C4-2B (cell line): ENCODE results near the gene LEO1.

Experiments
- H3K27ac ChIP-seq: fragments of 450-650 bp; 2 replicates; pipeline ENCODE4 v1.5.1; 2017
- ZFX ChIP-seq: fragments of 450-650 bp; IDR thresholded peaks from 2 replicates; pipeline ENCODE4 v1.6.1; 2017
- TF ChIP-seq, protein P1 (sequence below): fragments of 450-650 bp; conservative IDR thresholded peaks from 2 replicates; pipeline ENCODE4 v1.5.1; 2017; ENCODE audit warnings: mild to moderate bottlenecking

The LEO1 gene

GRCh38 chr15:51907136-51907862 is 64.3 kb downstream of the LEO1 start:
- peak overlapping the region; percentile 61 for H3K27ac ChIP-seq
- no peak for TF ChIP-seq ZFX
- TF ChIP-seq, protein P1, sequence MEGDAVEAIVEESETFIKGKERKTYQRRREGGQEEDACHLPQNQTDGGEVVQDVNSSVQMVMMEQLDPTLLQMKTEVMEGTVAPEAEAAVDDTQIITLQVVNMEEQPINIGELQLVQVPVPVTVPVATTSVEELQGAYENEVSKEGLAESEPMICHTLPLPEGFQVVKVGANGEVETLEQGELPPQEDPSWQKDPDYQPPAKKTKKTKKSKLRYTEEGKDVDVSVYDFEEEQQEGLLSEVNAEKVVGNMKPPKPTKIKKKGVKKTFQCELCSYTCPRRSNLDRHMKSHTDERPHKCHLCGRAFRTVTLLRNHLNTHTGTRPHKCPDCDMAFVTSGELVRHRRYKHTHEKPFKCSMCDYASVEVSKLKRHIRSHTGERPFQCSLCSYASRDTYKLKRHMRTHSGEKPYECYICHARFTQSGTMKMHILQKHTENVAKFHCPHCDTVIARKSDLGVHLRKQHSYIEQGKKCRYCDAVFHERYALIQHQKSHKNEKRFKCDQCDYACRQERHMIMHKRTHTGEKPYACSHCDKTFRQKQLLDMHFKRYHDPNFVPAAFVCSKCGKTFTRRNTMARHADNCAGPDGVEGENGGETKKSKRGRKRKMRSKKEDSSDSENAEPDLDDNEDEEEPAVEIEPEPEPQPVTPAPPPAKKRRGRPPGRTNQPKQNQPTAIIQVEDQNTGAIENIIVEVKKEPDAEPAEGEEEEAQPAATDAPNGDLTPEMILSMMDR = peak; percentile 75

GRCh38 chr15:51904931-51905330 is 66.6 kb downstream of the LEO1 start:
- TF ChIP-seq, protein P1 = no peak
- TF ChIP-seq ZFX = no peak
- no peak overlapping the region for H3K27ac ChIP-seq

- no peak for TF ChIP-seq ZFX
- TF ChIP-seq, protein P1 = no peak
- H3K27ac ChIP-seq = no peak overlapping the region
These were observed 67.2 kb downstream of the LEO1 start for GRCh38 chr15:51904421-51904820.

- no peak for TF ChIP-seq ZFX
- TF ChIP-seq, protein P1 = no peak
- no peak overlapping the region for H3K27ac ChIP-seq
These were observed 82.1 kb downstream of the LEO1 start for GRCh38 chr15:51889486-51889885.

DNA sequence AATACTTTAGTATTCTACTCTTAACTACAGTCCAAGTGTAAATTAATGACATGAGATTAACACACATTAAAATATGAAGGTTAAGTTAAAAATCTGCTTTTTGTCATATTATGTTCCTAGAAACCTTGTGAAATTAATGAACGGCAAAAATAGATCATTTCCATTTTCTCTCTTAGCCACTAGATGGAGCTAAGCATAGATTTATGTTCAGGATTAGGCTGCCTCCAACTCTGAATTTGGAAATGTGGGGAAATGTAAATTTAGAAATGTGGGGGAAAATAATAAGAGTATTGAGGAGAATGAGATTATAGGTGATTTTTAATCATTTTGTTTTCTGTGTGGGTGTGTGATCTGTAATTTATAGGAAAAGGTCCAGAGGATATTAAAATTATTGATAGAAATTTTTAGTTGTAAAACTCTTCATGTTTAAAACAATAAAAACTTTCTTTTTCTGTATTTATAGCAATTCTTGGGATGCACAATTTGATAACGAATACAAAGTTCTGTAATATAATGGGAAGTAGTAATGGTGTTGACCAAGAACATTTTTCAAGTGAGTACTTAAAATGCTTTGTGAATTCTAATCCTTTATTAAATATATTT is 82.9 kb downstream of the LEO1 start:
- no peak overlapping the region for H3K27ac ChIP-seq
- TF ChIP-seq, protein P1 = peak; percentile 94
- no peak for TF ChIP-seq ZFX
